GM21390 (cell line): ENCODE data around the gene NPPA.
A peak's percentile ranks its signal among the peaks of the same experiment; 100 is the strongest.
"Not testable (repeated sequence)": the region's sequence is repeated elsewhere in the genome, so short reads cannot be mapped to it uniquely, and the experiment has no call there.

ENCODE experiments used
- ATAC-seq: cut with Tn5 transposase; IDR thresholded peaks from one replicate; pipeline ENCODE4 v1.9.1; 2021; ENCODE audit not compliant: unreplicated experiment

NPPA gene

DNA sequence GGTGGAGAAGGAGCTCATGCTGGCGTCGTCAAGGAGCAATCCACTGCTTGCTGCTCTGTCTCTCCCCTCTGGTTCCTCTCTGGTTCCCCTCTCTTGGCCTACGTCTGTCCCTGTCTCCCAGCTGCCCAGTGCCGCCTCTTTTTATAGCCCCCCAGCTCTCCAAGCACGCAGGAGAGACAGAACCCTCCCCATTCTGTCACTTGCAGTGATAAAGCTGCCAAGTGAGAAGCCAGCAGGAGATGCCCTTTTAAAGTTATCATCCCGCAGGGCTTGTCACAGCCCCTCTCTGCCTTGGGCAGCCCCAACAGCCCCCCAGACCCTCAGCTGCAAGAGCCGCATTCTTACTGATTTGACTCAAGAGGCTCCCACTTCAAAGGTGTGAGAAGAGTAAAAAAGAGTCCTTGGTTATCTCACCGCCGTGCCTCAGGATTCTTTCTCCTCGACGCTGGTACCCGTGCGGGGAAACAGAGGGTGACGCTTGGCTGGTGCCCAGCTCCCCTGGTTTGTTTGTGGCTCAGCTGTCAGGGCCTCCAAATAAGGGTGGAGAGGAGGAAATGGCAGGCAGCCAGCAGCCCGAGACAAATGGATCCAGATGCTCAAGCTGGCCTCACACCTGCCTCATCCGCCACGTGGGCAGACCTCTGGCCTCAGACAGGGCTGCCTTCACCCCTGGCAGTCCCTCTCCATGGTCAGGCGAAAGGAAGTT lies at the start of gene NPPA:
Gene NPPA (minus strand): TSS at position 117 of the 706 bp plus-strand sequence. CDS start 99 bp downstream, at position 18.
- no peak for ATAC-seq

DNA sequence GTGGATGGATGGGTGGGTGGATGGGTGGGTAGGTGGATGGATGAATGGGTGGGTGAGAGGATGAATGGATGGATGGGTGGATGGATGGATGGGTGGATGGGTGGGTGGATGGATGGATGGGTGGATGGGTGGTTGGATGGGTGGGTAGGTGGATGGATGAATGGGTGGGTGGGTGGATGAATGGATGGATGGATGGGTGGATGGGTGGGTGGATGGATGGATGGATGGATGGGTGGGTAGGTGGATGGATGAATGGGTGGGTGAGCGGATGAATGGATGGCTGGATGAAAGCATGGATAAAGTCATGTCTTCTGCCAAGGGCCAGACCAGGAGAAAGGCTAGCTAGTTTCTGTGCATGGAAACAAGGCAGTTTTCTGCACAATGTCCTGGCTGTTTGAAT lies 46.9 kb upstream of the NPPA start:
- ATAC-seq = not testable (repeated sequence)

DNA sequence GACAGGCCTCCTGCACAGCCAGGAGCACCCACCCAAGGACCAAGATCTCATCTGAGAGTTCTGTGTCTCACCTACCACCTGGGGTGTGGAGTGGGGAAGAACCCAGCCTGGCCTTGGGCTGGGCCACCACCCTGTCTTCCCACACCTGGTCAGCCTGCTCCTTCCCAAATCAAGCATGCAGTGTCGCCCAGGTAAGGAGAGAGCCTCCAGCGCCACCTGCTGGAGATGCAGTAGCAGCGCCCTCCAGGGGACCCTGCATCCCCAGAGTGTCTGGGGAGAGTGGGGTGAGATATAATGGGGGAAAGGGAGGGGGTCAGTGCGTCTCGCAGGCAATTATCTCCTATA lies 46.3 kb upstream of the NPPA start:
- peak; percentile 51 for ATAC-seq

DNA sequence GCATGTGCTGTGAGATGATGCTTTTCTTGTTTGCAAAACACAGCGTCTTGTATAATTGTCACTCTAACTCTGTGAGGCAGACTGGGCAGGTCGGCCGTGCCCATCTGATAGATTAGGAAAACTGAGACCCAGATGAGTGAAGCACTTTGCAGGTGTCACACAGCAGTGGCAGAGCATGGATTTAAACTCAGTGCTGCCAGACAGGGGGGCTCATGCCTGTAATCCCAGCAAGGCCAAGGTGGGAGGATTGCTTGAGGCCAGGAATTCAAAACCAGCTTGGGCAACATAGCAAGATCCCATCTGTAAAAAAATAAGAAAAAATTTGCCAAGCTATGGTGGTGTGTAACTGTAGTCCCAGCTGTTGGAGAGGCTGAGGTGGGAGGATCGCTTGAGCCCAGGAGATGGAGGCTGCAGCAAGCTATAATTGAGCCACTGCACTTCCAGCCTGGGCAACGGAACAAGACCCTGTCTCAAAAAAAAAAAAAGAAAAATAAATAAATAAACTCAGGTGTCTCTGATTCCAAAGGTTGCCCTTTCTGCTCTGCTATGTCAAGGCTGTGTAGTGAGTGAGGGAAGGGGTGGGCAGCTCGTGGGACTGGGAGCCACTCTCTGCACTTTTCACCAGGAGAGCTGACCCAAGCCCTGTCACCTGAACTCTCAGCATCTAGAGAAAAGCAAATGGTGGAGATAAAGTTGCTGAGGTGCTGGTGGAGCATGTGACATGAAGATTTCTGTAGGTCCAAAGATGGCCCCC lies 44.0 kb upstream of the NPPA start:
- ATAC-seq = no peak

DNA sequence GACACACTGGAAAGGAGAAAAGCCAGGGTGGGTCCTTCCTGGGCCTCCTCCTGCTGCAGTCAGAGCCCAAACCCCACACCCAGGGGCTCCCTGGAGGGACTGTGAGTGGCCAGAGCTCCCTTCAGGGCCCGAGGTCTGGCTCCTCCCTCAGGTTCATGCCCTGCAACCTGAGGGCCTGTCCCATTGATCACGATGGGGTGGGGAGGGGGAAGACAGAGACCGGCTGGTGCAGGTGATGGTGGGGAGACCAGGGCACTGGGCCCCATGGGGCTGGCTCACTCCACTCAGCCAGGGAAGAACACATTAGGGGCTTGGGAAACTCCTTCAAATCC lies 41.3 kb upstream of the NPPA start:
- no peak for ATAC-seq

DNA sequence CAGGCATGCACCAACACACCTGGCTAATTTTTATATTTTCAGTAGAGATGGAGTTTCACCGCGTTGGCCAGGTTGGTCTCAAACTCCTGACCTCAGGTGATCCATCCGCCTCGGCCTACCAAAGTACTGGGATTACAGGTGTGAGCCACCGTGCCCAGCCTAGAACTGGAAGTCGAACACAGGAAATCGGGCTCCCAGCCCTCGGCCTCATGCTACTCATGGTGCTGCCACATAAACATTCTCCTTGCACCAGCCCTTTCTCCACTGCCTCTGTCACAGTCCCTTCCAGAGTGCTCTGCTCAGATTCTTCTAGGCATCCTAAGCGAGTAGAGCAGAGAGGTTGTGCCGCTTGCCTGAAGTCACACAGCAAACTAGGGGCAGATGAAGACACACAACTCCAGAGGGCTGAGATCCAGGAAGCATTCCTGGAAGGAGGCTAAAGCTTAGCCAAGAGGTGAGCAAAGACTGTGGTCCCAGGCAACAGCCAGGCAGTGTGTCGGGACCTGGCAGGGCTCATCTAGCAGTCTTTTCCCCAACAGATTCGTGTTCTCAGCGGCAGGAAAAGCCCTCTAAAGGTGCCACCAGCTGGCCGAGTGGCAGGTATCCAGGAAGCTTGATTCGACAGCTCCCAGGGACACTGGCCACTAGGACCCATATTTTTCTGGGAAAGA lies 40.8 kb upstream of the NPPA start:
- ATAC-seq = no peak

DNA sequence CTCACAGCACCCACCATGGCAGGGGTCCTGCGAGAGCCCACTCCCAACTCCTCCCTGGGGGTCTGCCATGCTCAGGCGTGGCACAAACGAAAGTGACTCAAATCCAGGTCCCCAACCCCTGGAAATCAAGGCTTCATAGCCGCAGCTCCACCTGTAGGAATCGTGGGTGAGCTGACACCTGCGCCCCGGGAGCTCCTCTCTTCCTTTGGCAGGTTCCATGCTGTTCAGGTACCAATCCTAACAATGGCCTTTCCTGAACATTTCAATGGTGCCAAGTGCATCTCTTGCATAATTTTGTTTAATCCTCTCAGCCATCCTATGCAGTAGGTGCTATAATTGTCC lies 40.1 kb upstream of the NPPA start:
- no peak for ATAC-seq

DNA sequence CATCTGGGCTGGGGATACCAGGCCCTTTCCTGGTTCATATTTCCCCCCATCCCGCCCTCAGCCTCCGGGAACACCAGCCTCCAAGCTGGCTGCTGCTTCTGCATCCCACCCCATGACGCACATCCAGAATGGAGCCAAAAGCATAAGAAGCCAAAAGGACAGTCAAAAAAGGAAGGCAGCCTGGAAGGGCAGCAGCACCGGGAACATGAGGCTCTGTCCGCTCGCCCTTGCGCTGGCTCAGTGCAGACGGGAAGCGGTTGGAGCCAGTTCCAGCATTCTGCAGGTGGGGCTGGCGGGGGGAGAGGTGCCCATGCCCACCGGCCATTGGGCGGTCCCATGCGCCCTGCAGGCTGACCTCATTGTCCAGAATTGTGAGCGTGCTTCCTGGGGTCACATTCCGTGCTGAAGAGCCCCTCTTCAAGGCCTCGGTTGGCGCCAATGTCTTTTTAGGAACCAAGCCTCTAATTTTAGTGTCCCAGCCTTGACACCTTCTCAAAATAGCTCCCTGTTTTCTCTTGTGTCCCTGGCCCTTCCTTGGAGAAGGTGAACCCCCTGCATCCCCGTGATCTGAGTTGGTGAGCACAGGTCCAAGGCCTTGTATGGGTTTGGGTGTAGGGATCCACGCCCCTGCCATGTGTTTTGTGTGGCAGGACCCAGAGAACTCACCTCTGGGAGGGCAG lies 39.5 kb upstream of the NPPA start:
- no peak for ATAC-seq

DNA sequence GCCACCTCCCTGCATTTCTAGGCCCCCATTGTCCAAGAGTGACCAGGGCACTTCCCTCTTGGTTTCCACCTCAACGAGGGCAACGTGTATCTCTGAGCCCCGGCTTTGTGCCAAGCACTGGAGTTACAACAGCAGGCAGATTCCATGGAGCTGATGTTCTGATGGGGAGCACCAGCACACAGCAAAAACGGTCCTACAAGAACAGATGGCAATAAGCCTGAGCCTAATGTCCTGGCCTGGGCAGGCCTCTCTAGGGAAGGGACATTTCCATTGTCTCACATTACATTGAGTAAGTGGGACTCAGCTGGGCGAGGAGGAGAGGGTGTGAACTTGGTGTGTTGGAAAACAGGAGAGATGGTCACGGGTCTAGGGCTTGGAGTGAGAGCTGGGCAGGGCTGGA lies 38.3 kb upstream of the NPPA start:
- ATAC-seq = no peak

DNA sequence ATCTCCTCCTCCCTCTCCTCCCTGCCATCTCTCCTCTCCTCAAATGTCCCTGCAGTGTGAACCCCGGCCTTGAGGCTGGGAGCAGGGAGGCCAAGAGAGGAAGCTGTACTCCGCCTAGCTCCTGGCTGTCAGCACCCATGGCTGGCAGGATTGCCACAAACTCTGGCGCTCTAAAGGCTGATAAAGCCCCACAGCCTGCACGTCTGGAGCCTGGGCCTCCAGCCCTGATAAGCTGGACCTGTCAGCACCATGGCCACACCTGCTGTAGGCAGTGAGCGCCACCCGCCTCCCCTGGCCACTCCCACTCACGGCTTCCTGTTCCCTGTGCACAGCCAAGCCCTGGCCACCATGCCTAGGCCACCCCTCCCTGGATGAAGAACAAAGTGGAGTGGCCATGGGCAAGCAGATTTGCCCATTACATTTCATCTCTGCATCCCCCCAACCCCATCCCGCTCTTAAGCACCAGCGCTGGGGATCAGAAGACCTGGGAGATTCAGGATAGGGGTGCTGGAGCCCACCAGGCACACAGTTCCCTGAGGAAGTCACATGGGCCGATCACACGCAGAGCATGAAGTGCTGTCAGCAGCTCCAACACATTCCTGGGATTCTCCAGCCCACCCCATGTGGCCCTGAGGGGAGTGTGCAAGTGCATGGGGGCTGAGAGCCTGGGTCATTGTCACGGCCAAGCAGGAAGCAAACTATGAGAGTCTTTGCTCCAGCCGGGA lies 35.4 kb upstream of the NPPA start:
- no peak for ATAC-seq

DNA sequence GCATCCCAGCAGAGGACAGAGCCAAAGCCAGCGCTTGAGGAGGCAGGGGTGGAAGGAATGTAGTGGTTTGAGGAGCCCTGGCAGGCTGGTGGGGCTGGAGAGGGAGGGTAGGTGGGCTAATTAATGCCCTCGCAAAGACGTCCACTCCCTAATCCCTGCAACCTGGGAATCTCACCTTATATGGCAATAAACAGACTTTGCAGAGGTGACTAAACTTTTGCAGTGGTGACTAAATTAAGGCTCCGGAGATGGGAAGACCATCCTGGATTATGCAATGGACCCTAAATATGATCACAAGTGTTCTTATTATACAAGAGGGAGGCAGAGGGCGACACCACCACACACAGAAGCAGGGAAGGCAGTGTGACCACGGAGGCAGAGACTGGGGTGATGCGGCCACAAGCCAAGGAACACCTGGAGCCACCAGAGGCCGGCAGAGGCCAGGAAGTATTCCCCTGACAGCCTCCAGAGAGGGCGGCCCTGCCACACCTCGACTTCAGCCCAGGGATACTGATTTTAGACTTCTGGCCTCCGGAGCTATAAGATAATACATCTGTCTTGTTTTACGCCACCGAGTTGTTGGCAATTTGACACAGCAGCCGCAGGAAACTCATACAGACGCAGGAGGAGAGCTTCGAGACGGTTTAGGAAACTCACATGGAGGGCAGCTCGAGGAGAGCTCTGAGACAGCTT lies 34.3 kb upstream of the NPPA start:
- no peak for ATAC-seq

DNA sequence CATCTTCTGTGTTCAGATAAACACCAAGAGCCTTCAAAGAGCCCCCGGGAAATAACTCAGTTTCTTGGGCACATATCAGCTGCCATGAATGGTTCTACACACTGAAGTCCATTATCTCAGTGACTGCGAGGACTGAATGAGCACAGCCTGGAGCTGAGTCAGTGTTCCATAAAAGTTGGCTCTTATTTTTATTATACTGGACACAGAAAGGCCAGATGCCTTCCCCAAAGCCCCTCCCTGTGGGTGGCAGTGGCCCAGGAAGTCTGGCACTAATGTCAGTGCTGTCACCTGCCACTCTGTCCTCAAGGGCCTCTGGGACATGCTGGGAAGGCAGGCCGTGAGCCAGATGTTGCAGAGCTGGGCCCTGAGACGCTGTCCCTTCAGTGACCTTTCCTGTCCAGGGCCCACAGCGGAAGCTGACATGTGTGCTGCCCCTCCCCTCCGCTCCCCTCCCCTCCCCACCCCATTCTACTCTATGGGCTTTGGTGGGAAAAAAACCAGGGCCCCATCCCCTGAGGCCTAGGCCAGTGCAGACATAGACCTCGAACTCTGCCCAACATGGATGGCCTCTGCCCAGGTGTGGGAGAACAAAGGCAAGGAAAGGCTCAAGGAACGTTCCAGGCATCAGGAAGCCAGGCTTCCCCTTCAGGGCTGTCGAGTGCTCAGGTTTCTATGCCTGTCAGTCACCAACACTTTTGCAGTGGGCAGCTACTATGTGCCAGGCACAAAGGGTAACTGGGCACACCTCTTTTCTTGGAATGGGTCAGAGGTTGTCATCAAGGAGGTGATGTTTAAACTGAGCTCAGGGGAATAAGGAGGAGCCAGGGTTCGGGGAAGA lies 33.5 kb upstream of the NPPA start:
- no peak for ATAC-seq

DNA sequence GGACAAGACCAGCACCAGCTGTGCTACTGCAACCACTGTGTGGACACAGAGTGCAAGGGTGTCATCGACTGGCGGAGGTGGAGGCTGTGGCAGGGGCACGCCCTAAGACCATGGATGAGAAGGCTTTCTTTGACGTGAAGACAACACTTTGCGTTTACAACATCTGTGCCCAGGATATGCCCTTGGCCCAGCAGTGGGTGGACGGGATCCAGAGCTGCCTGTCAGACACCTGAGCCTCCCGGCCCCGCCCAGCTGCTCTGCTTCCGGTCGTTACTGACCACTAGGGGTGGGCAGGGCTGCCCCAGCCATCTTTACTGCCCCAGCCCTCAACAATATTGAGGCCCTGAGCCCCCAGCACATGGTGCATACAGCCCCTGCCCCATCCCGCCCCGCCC lies 32.6 kb upstream of the NPPA start:
- no peak for ATAC-seq

DNA sequence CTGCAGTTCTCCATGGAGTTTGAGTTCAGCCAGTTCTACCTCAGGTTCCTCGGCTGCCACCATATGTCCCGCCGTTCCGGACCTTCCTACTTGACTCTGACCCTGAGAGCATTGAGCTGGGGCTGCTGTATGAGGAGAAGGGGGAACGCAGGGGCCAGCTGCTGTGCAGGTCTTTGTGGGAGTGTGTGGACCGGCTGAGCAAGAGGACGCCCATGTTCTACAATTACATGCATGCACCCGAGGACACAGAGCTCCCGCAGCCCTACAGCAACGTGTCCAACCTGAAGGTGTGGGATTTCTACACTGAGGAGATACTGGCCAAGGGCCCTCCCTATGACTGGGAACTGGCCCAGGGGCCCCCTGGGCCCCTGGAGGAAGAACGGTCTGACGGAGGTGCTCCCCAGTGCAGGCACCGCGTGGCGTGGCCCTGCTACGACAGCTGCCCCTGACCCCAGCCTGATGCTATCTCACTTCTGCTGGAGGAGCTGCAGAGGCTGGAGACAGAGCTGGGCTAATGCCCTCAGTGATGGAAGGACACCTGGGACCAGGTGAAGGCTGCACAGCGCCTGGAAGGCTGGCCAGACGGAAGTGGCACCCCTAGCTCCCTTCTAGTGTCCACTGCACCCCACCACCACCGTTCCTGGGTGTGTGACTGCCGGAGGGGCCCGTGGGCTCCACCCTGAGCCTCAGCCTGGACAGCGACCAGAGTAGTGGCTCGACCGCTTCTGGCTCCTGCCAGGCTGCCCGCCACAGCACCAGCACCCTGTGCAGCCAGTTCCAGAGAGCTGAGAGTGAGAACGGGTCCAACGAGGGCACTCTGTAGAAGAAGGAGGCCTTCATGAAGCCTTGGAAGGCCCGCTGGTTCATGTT lies 32.0 kb upstream of the NPPA start:
- no peak for ATAC-seq

DNA sequence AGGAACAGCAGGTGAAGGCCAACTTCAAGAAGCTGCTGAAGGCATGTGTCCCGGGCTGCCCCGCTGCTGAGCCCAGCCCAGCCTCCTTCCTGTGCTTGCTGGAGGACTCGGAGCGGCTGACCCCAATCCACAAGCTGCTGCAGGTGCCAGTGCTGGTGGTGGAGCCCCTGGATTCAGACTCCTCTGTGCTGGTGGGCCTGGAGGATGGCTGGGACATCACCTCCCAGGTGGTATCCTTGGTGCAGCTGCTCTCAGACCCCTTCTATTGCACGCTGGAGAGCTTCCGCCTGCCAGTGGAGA lies 31.3 kb upstream of the NPPA start:
- ATAC-seq = no peak

DNA sequence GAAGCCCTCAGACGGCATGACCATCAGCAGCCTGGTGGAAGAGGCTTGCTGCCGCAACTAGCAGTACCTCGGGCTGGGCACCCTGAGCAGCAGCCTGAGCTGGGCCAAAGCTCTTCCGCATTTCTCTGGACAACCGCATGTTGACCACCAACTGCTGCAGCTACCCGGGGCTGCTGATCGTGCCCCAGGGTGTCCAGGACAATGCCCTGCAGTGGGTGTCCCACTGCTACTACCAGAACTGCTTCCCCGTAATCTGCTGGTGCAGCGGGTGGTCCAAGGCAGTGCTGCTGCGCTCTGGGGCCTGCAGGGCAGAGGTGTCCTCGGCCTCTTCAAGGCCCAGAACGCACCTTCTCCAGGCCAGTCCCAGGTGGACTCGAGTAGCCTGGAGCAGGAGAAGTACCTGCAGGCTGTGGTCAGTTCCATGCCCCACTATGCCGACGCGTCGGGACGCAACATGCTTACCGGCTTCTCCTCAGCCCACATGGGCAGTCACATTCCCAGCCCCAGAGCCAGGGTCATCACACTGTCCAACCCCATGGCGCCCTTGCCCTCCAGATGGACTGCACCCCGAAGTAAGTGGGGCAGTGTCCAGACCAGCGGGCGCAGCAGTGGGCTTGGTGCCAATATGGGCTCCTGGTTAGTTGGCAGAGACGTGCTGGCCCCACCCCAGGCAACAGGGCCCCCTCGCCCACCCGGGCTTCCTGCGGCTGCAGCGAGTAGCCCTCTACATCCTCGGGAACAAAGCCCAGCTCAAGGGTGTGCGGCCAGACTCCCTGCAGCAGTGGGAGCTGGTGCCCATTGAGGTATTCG lies 30.7 kb upstream of the NPPA start:
- ATAC-seq = no peak

DNA sequence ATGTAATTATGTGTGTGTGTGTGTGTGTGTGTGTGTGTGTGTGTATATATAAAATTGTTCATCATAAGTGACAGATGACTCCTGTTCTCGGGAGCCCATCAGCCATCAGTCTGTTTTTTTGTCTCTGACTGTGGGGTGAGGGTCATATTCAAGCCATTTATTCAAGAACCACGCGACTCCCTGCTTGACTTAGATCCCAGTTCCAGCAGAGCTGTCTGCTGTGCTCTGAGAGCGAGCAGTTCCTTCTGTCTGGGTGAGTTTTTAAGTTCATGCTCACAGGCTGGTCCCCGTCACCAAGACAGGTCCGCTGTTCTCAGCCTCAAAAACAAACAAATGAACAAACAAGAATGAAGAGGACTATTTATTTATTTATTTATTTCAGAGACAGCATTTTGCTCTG lies 29.5 kb upstream of the NPPA start:
- no peak for ATAC-seq

DNA sequence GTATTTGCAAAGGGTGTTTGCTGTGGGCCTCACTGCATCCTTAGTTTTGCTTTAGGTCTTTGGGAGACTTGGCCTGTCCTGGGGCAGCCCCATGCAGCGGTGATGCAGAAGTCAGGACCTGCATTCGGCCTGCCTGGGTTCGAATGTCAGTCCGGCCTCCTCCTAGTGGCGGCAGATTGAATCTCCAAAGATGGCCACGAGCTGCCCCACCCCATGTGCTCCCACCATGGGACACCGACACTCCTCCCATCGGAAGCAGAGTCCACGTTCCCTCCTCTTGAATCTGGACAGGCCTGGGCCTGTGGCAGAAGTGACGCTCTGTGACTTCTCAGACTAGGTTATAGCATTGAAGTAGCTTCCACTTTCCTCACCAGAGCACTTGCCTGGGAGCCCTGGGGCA lies 27.5 kb upstream of the NPPA start:
- ATAC-seq = no peak
